HG02885 (cell line): Measurements from ENCODE around the gene SLC8A1.

Source experiments
- ATAC-seq: cut with Tn5 transposase; IDR thresholded peaks from one replicate; pipeline ENCODE4 v1.9.1; 2021; ENCODE audit warnings: mild to moderate bottlenecking; ENCODE audit not compliant: unreplicated experiment, poor library complexity

Gene SLC8A1

DNA sequence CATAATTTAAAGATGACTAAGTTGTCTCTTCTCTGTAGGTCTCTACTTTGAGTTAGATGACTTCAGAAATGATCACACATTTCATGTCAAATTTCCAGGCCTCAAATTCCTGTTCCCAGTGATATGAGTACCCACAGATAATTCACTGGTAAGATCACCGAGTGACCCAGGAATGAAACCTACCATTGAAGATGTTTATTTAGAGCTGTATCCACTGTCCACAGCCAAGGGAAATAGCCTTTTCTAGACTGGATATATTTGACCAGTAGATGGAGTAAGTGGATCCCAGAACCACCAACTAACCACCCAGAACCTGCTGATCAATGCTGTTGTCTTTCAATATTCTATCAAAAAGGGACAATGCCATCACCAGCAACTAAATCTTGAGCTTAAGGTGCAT, 238.8 kb downstream of the SLC8A1 start:
- no peak for ATAC-seq

DNA sequence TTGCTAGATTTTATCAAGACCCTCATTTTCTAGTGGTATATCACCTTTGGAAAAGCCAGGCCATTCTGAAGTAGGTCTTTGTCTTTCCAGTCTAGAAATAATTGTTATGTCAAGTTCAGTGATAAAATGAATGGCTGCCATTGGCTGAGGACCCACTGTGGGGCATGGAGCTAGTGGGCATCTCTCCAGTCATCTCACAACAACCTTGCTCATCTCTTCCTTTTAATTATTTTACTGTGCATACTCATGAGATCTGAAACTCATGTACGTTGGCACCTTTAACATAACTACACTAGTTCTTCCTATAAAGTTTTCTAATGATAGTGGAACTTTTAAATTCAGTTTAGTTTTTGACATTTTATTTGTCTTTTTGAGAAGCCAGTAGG, 240.9 kb downstream of the SLC8A1 start:
- no peak for ATAC-seq

DNA sequence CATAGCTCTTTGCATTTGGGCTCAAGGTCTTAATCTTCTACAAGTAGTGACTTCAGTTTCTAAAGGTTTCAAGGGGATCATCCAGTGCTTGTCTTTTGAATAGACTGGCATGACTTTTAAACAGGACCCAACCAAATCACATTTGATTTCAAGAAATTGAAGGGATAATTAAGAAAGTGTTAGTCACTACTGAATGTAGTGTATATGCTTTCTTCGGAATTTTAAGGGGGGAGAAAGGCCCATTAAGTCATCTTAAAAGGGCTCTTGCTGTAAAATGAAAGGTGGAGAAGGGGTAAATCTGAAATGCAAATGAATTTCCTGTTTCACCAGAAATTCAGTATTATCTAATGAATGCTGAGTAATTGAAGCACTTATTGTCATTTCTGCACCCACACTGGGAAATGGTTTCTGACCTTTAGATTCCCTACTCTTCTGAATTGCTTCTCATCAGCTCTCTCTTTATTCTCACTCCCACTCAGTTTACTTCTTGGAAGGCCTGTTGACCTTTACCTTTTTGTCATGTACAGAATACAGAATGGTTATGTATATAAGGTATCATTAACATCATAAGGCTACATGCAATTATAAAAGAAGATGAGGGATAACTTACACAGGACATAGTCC, 241.4 kb downstream of the SLC8A1 start:
- no peak for ATAC-seq

DNA sequence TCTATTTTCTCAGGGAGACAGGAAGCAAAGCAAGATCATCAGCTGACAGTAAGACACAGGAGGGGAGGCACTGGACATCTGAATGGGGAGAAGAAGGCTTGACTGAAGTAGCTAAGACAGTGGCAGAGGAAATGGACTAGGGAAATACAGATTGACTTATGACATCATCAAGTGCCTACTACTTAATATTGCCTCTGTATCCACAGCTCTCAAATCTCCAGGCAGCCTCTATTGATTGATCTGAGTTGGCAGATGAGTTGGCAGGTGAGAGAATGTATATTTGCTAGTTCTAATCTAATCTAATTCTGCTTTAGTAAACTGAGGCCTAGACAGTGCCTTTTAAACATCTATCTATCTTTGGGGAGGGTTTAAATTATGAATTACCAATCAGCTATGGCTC, 242.1 kb downstream of the SLC8A1 start:
- no peak for ATAC-seq

DNA sequence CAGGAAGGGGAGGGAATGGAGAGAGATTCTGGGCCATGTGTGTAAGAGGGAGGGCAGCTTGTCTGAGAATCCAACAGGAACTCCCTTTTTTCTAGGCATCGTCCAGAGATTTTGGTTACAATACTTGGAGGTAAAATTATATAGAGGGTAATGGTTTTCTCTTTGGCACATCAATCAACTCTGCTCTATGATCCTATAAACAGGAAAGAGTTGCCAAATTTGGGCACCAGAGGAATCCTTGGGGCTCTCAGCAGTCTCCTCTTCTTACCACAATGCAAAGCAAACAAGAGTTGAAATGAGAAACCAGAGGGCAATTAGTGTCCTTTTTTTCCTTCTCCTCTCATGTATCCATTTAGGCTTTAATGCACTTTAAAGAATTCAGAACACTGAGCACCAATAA, 243.4 kb downstream of the SLC8A1 start:
- ATAC-seq: no peak

DNA sequence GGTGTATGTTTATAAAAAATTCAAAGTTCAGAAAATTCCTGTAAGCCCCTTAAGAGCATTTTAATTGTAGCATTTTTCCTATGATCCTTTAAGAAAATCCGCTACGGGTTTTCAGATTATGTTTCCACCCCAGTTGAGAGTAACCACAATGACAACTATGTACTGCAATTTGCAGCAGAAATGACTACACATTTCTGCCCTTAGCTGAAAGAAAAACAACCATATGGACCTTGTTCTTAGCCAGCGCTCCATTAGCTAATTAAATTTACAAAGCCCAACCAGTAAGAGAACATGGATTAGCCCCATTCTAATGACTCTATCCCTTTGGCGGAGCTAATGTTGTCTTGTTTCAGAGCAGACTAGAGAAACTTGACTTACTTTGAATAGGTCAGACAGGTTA, 247.6 kb downstream of the SLC8A1 start:
- no peak for ATAC-seq

DNA sequence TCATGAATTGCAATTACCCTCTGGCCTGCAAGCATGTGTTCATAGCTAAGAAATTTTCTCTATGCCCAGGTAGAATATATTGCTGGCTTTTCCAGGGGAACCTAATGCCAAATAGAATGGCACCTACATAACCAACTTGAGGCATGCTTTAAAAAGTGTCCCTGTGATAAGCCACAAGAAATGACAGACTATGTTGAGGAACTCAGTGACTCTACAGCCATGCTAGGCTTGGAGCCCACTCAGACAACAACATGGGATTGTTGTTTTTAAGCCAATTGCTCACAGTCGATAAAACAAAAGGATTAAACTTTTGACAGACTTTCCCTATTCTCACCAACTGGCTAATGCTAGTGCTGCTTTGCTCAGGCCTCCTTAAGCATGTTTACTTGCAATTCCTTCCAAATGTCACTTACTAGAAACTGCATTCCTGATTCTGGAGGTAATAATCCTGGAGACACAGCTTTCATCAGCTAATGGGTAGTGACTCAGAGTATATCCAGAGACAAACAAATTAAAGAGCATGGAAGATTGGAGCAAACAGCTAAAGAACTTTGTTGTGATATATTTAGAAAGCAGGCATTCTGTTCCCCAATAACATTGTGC, 249.0 kb downstream of the SLC8A1 start:
- no peak for ATAC-seq

DNA sequence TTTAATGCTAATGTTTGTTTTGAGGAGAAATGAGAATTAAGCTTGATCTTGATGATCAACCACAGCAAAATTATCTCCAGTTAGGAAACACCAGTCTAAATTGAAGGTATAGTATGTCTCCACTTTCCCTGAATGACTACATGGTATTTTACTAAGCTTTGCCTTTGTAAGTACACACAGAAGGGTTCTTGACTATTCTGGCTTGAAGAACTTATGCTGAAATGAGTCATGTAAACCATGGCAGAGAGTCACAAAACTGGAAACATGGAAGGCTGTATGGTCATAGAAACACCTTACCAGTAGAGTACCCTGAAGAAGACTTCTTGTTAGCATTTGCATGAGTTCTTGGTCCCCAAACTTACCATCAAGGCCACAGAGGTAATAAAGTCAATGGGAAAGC, 250.5 kb downstream of the SLC8A1 start:
- no peak for ATAC-seq

DNA sequence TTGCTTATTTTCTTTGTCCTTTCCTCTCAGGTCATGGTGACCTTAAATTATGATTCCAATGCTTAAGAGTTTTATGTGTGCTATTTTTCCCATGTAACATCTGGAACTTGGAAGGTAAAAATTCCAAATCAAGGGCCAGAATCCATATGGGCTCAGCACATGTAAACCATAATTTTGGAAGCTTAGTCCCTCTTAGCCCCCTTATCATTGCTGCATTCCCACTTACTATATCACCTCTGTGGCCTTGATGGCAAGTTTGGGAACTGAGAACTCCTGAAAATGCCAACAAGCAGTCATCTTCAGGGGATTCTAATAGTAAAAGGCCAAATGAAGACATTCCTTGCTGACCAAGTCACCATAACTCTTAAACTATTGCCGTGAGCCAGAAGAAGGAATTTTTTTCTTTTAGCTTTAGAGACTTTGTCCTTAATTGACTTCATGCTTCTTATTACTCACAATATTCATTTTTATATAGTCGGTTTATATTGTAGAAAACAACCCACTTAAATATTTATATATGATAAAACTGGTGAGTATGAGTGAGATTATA, 251.4 kb downstream of the SLC8A1 start:
- ATAC-seq: no peak

DNA sequence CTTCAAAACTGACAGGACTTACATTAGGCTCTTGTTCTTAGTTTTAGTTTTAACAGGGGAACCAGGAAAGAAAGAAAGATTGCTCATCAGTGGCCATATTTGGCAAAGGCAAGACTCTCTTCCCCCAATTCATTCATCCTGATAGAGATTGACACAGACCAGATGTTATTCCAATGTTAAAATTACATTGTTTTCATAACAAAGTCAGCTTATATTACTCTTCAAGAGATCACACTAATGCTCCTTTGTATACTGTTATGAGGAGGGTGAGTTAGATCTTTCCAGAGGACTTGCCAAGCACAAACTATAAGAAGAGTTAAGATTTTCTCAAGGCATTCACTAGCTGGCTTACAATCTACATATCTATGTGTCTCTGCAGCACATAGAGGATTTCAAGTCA, 252.1 kb downstream of the SLC8A1 start:
- ATAC-seq: no peak

DNA sequence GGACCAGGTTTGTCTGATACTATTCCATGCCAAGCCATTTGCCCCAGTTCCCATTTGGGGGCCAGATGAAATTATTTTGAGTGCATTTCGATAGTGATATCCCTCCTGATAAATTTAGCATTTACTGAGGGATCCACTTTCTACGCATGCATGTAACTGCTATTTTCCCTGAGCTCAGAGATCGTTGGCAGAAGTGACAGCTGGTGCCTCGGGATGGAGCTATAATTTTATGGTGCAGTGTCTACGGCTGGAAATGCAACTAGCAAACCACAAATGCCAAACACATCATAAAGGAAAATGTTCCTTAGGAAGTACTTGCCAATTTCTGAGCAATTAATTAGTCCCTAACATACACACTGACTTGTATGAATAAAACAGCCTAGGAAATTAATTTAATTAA, 254.8 kb downstream of the SLC8A1 start:
- no peak for ATAC-seq

DNA sequence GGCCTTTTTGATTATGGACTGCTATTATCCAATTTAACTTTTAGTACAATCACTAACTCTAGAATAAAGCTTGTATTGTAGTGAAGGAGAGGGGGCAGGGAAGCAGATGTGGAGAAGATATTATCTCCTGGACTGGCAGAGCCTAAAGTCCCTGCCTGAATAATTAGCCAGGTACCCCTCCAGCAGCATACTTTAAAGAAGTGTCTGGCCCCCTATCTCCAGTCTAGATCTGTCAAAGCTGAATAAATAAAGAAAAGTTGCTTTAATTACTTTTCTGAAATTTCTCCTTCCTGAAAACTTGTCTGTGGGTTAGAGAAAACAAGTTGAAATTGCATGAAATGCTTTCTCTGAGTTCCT, 258.2 kb downstream of the SLC8A1 start:
- ATAC-seq: no peak

DNA sequence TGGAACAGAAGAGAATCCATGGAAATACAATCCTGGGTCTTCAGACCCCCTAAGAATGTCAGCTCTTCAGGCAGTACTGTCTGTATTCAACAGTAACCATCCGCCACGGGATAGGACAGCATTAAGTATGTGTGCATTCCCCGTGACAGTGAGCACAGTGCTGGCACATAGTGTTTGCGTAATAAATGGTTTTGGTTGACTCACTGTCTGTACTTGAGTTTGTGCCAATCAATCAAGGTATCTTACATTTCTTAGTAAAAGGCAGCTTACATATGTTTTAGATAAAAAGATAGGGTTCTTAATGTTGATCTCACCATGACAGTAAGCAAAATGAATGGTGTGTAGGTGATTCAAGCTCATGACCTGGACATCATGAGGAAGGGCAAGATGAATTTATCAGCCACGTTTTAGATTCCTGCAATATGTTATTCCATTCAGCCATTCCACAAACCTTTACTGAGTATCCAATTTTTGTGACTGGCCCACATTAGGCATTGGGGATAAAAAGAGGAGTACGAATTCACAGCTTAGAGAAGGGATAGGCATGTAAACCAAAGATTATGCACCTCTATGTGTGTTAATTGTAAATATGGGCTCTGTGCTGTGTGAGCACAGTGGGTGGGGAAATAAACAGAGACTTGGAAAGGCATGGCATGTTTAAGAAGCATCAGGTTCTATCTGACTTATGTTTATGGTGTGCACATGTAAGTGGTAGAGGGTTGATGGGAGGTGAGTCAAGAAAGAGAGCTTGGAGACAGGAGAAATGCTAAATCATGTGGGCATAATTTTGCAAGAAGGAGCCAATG, 258.8 kb downstream of the SLC8A1 start:
- ATAC-seq: no peak

DNA sequence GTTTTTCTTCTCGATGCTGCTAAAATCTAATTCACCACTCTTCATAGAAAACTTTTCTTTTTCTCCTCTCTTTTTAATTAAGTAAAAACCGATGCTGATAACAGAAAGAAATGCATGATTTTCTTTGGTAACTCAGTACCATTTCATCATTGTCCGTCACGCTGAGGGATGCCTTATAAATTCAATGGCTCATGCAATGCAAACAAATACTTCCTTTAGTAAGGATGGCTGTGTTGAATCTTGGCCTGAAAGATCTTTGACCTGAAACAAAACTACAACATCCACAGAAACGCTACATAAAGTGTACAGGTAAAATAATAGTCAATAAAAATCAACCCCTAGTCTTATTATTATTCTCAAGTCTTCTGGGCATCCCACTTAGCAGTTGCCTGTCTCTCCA, 261.4 kb downstream of the SLC8A1 start:
- no peak for ATAC-seq

DNA sequence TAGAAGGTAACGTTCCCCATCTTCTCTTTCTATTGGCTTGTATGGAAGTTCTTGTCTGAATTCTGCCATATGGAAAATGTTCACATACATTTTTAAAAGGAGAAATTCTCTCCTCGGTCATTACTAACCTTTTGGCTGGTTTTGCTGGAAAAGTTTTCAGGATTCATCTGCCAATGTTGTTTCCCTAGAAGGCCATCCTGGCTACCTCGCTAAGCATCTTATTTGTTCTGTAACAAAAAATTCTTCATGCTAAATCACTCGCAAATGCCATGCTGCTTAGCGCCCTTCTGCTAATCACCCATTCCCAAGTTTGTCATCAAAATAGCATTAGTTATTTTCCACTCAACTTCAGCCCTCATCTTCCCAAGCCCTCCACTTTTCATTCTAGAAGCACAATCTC, 262.0 kb downstream of the SLC8A1 start:
- no peak for ATAC-seq

DNA sequence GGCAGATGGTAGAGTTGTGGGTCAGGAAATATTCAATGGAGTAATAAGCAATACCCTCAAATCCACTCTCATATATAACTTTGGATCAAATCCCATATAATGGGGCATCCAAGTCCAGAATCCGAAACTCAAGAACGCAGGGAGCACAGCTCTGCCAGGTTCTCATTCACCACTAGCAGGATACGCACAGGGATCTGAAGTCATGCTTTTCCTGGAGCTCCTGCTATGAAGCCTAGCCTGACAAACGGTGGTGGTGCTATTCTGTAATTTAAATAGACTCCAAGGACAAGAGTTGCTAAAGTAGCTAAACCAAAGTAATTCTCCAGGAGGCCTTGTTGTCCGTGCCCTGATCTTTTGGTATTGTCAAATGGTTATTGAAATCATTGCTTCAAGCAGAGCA, 264.8 kb downstream of the SLC8A1 start:
- no peak for ATAC-seq

DNA sequence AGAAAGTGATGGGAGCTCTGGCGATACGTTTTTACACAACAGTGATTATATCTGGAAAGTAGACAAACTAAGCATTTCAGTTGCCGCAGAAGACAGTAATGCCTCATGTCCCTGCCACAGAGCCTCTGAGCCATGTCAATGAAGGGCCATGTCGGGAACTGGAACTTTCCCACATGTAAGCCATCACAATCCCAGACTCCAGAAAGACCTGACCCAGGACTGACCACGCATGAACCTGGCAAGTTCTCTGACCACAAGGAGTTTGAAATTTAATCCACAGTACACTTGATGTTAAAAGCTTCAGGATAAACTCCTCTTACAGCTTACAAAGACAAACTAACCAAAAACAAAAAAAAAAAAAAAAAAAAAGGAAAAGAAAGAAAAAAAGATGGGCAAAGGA, 267.3 kb downstream of the SLC8A1 start:
- ATAC-seq: no peak

DNA sequence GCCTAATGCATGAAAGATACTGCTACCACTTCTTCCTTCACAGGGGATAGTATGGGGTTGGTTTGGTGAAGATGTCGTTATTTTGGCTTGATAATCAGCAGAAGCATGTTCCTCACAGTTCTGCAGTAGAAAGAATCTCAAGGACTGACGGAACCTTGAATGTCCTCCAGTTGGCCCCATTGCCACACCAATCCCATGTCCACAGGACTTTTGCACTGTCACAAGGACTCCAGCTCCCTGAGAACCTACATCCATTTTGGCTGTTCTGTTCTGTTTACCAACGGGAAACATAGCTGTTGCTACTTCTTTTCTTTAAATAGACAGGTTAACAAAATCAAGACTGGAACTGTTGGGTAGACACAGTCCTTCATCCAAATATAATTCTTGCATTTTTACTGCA, 270.0 kb downstream of the SLC8A1 start:
- no peak for ATAC-seq

DNA sequence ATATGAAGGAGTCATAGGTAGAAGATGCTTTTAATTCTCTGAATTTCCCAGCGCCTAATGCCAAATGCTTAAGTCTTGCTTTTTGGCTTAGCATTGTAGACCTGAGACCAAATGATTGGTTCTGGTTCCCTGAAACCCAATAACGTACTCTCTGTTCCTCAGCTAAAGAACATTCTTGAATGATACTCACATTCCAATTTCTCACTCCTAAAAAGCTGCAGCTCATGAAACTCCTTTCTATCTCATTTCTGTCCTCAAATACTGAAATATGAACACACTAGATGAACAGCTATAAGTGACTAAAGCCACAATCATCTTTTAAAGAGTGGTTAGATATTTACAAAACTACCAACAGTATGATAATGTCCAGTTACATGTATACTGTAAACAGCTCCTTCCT, 272.1 kb downstream of the SLC8A1 start:
- no peak for ATAC-seq

DNA sequence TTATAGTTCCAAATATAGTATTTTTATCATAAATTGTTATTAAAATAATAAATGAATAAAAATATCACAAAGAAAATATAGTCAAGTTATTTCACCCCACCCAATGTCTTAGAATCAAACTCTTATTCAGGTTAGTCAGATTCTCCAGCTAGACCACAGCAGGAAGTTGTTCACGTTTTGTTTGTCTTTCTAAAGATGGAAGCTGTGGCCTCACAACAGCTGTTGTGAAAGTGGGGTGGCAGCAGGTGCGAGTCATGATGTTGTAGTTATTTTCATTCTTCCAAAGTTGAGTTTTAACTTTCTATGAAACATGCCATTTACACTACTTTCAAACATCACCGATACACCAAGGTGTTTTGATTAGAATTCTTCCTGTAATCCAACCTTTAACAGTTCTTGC, 272.9 kb downstream of the SLC8A1 start:
- ATAC-seq: peak; percentile 92

DNA sequence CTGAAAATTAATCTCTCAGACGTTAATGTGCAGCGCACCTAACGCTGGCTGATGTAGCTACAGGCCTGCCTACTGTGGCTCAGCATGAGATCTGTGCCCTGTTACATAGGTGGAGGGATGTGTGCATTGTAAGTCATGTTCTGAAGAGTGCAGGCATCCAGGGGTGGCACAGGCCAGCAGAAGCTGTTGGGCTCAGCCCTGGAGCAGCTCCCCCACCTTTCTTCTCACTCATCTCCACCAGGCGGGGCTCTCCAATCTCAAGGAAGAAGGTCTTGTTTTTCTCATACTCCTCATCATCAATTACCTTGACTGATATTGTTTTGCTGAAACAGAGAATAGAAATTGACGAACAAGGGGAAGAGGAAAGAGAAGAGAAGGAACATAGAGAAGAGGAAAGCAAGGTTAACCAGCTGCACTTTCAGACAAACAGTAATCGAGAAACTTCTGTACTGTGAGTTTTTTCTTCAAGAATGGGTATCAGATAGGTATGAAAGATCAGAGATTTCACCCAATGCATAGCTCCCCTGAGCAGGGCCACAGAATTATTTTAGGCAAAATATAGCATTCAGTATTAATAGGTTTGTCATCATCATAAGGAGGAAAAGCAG, 273.6 kb downstream of the SLC8A1 start:
- peak; percentile 34 for ATAC-seq
